GM18517 (cell line): ENCODE data around the gene CTXN1.

Experiments used
- ATAC-seq: cut with Tn5 transposase; IDR thresholded peaks from one replicate; pipeline ENCODE4 v1.9.1; 2021; ENCODE audit warnings: mild to moderate bottlenecking, moderate library complexity; ENCODE audit not compliant: unreplicated experiment

CTXN1 gene

DNA sequence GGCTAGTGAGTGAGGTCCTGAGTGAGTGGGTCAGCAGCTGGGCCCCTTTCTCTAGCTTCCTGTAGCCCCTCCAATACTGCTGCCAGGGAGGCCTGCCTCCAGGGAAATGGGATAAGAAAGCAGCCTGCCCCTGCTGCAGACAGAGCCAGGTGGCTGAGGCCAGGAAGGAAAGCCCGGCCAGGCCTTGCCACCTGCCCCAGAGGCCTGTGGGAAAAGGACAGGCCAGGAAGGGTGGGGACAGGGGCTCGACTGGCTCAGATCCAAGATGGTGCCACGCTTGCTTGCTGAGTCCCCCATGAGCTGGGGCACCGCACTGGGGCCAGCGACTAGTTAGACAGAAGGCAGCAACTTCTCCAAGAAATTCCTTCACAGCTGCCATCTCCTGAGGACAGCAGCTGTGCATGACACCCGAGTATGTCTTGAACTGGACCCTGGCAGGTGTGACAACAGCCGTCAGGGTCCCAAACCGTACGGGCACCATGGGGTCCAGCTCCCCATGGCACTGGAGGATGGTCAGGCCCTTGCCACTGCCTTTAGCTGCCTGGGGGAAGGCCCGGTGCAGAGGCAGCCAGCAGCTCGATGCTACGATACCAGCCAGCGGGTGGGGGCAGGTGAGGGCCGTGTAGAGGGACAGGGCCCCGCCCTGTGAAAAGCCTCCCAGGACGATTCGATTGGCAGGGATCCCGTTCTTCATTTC lies 46.7 kb downstream of the CTXN1 start:
- no peak for ATAC-seq

DNA sequence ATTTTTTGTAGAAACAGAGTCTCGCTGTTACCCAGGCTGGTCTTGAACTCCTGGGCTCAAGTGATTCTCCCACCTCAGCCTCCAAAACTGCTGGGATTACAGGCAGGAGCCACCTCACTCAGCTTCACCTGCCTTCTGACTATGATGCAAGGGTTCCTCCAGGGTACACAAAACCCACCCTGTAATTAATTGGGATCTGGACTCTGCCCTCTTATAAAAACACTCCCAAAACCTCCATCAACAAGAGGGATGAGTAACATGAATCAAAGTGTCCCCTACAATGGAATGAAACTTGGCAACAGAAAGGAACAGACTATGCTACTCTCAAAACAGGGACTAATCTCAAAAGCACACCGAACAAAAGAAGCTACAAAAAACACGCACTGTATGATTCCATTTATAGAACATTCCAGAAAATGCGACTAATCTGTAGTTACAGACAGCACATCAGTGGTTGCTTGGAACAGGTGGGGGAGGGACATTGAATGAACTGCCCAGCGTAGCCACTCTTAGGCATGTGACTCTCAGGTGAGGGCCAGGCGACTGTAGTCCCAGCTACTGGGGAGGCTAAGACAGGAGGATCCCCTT lies 48.6 kb downstream of the CTXN1 start:
- no peak for ATAC-seq

DNA sequence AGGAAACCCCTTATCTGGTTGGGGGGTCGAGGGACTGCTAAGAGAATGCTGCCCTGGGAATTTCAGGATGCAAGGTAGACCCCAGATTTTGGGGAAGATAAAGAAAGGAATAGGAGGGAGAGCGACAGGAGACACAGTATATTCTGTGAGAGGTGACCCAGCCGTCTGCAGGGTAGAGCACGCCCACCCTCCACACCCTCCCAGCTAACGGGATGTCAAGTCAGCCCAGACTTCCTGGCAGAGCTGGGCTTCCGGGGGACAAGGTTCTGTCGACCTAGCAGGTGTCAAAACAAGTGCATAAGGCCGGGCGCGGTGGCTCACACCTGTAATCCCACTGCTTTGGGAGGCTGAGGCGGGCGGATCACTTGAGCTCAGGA lies 51.0 kb downstream of the CTXN1 start:
- ATAC-seq = no peak
